ENCODE data around the gene ELMO1. TPM values are rescaled to one million over a fixed set of nuclear protein-coding genes. Genes with fewer than 3 reads are reported as not detected.

The ELMO1 gene
- total RNA-seq, 1 experiment from 2014 or later, result not detected

- Histone ChIP-seq H3K4me3 (ENCODE audit: low read depth, low read length, poor library complexity, severe bottlenecking) (no peak overlapping the region), H3K4me1 (ENCODE audit: insufficient read depth, low read length, poor library complexity, severe bottlenecking) (no peaks in the 10 kb centered on the region), H3K36me3 (ENCODE audit: insufficient read depth, low read length, poor library complexity, severe bottlenecking) (no peaks in the 10 kb centered on the region), H3K9me3 (ENCODE audit: low read depth, low read length, poor library complexity, severe bottlenecking) (no peaks in the 10 kb centered on the region), H3K27me3 (replicated peaks; ENCODE audit: insufficient read depth, low read depth, low read length, poor library complexity) (no peaks in the 10 kb centered on the region), H3K27ac (ENCODE audit: low read depth, low read length, poor library complexity, severe bottlenecking) (no peak overlapping the region)
- no TSS peak for BruUV-seq (replicated peaks)
- ChIA-PET CTCF (no interaction called here), POLR2A (ENCODE audit: low non-redundant PET) (no interaction called here)
- intact Hi-C loops (cut with micrococcal nuclease; ENCODE audit: unreplicated experiment), result loop anchor here (5.0 kb wide), 1 partner anchor 226 kb away; no protein-coding TSS in a partner anchor
- DNase-seq (ENCODE audit: low spot score), result no peak
- TF ChIP-seq CTCF (conservative IDR thresholded peaks at IDR 0.05; ENCODE audit: low read depth, low read length) (no peak), EZH2 (IDR thresholded peaks at IDR 0.05; ENCODE audit: borderline replicate concordance, low read depth, low read length, poor library complexity, severe bottlenecking) (no peak)
Measured at GRCh38 chr7:37281368-37282092, 167.1 kb downstream of the ELMO1 start.

GRCh38 chr7:37277513-37277912, 171.2 kb downstream of the ELMO1 start:
- POLR2A ChIA-PET (ENCODE audit: low non-redundant PET), result no interaction called here
- TF ChIP-seq CTCF (conservative IDR thresholded peaks at IDR 0.05; ENCODE audit: low read depth, low read length), result no peak
- TF ChIP-seq EZH2 (IDR thresholded peaks at IDR 0.05; ENCODE audit: borderline replicate concordance, low read depth, low read length, poor library complexity, severe bottlenecking), result no peak
- CTCF ChIA-PET, result no interaction called here
- no peak overlapping the region for H3K4me3 ChIP-seq (ENCODE audit: low read depth, low read length, poor library complexity, severe bottlenecking)
- intact Hi-C loops (cut with micrococcal nuclease; ENCODE audit: unreplicated experiment), result no loop called here
- H3K27ac ChIP-seq (ENCODE audit: low read depth, low read length, poor library complexity, severe bottlenecking), result no peak overlapping the region
- no peak for DNase-seq (ENCODE audit: low spot score)
- H3K27me3 ChIP-seq (replicated peaks; ENCODE audit: insufficient read depth, low read depth, low read length, poor library complexity), result no peaks in the 10 kb centered on the region
- no peaks in the 10 kb centered on the region for H3K4me1 ChIP-seq (ENCODE audit: insufficient read depth, low read length, poor library complexity, severe bottlenecking)
- no peaks in the 10 kb centered on the region for H3K36me3 ChIP-seq (ENCODE audit: insufficient read depth, low read length, poor library complexity, severe bottlenecking)
- no peaks in the 10 kb centered on the region for H3K9me3 ChIP-seq (ENCODE audit: low read depth, low read length, poor library complexity, severe bottlenecking)
- no TSS peak for BruUV-seq (replicated peaks)

GRCh38 chr7:37275078-37275710, 173.5 kb downstream of the ELMO1 start:
- TF ChIP-seq EZH2 (IDR thresholded peaks at IDR 0.05; ENCODE audit: borderline replicate concordance, low read depth, low read length, poor library complexity, severe bottlenecking), result no peak
- TF ChIP-seq CTCF (conservative IDR thresholded peaks at IDR 0.05; ENCODE audit: low read depth, low read length), result no peak
- ChIA-PET POLR2A (ENCODE audit: low non-redundant PET) (no interaction called here), CTCF (no interaction called here)
- no peak overlapping the region for H3K27ac ChIP-seq (ENCODE audit: low read depth, low read length, poor library complexity, severe bottlenecking)
- no peak for DNase-seq (ENCODE audit: low spot score)
- no peaks in the 10 kb centered on the region for H3K27me3 ChIP-seq (replicated peaks; ENCODE audit: insufficient read depth, low read depth, low read length, poor library complexity)
- H3K9me3 ChIP-seq (ENCODE audit: low read depth, low read length, poor library complexity, severe bottlenecking), result no peaks in the 10 kb centered on the region
- no peak overlapping the region for H3K4me3 ChIP-seq (ENCODE audit: low read depth, low read length, poor library complexity, severe bottlenecking)
- intact Hi-C loops (cut with micrococcal nuclease; ENCODE audit: unreplicated experiment), result no loop called here
- H3K36me3 ChIP-seq (ENCODE audit: insufficient read depth, low read length, poor library complexity, severe bottlenecking), result no peaks in the 10 kb centered on the region
- no TSS peak for BruUV-seq (replicated peaks)
- H3K4me1 ChIP-seq (ENCODE audit: insufficient read depth, low read length, poor library complexity, severe bottlenecking), result no peaks in the 10 kb centered on the region

All from A673 (cell line).